ENCODE measurements around the gene PAIP1.
A peak's percentile ranks its signal among the peaks of the same experiment; 100 is the strongest.
"Not testable (repeated sequence)": the region's sequence is repeated elsewhere in the genome, so short reads cannot be mapped to it uniquely, and the experiment has no call there.

Gene PAIP1

DNA sequence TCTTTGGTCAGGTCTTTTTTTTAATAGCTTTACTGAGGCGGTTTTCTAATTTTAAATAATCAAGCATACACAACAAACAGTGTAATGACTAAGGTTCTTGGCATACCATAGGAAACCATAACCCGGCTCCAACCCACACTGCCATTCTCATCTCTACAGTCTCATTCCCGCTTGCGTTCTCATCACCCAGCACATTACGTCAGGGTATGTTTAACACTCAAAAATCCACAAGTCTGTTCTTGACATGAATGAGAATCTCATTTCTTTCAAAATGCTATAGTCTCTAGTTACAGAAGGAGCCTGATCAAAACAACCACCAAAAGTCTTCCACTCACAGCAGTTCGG, 42.4 kb downstream of the PAIP1 start:
- CTCF ChIA-PET: interaction anchor here (1.4 kb wide), 1 partner anchor 41 kb away, joined by 4 read pairs; no protein-coding TSS in a partner anchor
- POLR2A ChIA-PET: interaction anchor here (0.6 to 1.6 kb wide), 23 partner anchors 8 to 671 kb away, joined by 3 to 47 read pairs (median 5); partner anchors contain the start of genes CCL28, NNT and TMEM267

DNA sequence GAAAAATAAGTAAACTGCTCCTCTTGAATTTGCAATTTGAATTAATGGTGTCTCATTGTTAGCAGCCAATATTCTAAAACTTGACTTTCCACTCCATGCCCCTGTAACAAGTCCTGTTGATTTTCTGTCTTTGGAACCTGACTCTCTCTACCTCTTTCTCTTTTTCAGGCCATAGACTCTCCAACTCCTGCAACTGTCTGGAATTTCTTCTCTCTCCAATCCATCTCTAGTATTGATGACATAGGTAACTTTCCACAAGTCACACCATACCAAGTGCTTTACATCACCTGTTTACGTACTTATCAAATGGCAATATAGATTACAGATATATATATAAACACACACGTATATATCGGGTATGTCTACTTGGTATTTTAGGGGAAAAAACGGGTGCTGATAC, 42.9 kb downstream of the PAIP1 start:
- POLR2A ChIA-PET: no interaction called here
- no peak for TF ChIP-seq SP1 (IDR thresholded peaks at IDR 0.05)
- no peak for TF ChIP-seq FOXK2 (IDR thresholded peaks at IDR 0.05)
- TF ChIP-seq BHLHE40 (IDR thresholded peaks at IDR 0.05; ENCODE audit: borderline replicate concordance): no peak
- no peak for TF ChIP-seq CTBP1 (IDR thresholded peaks at IDR 0.05; ENCODE audit: borderline replicate concordance)
- TF ChIP-seq NFRKB (IDR thresholded peaks at IDR 0.05): no peak
- no peak for TF ChIP-seq FOXM1 (IDR thresholded peaks at IDR 0.05; ENCODE audit: borderline replicate concordance)
- no peak for TF ChIP-seq TARDBP (IDR thresholded peaks at IDR 0.05)
- no peak for TF ChIP-seq LEF1 (IDR thresholded peaks at IDR 0.05; ENCODE audit: borderline replicate concordance)
- no peak for TF ChIP-seq ELF4 (IDR thresholded peaks at IDR 0.05)
- no peak for TF ChIP-seq ARNT (IDR thresholded peaks at IDR 0.05)
- CTCF ChIA-PET: no interaction called here
- DNase-seq (ENCODE audit: extremely low spot score): no peak

More for the DNA sequence above, 42.4 kb downstream of the PAIP1 start:
- DNase-seq (ENCODE audit: extremely low spot score): peak; percentile 11
- TF ChIP-seq CTBP1 (IDR thresholded peaks at IDR 0.05; ENCODE audit: borderline replicate concordance) (no peak), SUZ12 (IDR thresholded peaks at IDR 0.05) (no peak), SP1 (IDR thresholded peaks at IDR 0.05) (no peak), TARDBP (IDR thresholded peaks at IDR 0.05) (no peak)

DNA sequence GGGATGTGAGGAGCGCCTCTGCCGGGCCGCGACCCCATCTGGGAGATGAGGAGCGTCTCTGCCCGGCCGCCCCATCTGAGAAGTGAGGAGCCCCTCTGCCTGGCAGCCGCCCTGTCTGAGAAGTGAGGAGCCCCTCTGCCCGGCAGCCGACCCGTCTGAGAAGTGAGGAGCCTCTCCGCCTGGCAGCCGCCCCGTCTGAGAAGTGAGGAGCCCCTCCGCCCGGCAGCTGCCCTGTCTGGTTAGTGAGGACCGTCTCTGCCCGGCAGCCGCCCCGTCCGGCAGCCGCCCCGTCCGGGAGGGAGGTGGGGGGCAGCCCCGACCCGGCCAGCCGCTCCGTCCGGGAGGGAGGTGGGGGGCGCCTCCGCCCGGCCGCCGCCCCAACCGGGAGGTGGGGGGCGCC, 45.8 kb downstream of the PAIP1 start:
- DNase-seq (ENCODE audit: extremely low spot score); CTCF ChIA-PET; POLR2A ChIA-PET: not testable (repeated sequence)

DNA sequence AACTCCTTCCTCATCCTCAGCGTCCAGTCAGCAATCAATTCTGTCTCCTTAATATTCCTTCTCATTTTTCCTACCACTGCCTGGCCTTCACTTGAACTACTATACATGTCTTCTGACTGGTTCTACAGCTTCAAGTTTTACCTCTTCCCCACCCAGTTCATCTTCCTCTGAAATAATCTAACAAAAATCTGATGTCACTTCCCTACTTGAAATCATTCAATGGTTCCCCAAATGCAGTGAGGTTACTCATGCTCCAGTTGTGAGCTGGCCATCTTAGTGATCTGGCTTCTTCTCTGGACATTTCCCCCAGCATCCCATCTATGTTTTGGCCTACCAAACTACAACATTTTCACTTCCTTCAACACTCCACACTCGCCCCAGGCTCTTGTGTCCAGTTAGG, 58.3 kb downstream of the PAIP1 start:
- ChIA-PET POLR2A (interaction anchor here (1.3 to 5.9 kb wide), 2 partner anchors 14 to 17 kb away, joined by 7 to 35 read pairs; partner anchors contain the start of genes C5orf34 and TMEM267), CTCF (no interaction called here)
- TF ChIP-seq TARDBP (IDR thresholded peaks at IDR 0.05) (no peak), FOXA1 (IDR thresholded peaks at IDR 0.05) (no peak), FOXK2 (IDR thresholded peaks at IDR 0.05) (no peak), SP1 (IDR thresholded peaks at IDR 0.05) (no peak), HDGF (IDR thresholded peaks at IDR 0.05; ENCODE audit: borderline replicate concordance) (no peak), L3MBTL2 (conservative IDR thresholded peaks at IDR 0.05) (no peak), BHLHE40 (IDR thresholded peaks at IDR 0.05; ENCODE audit: borderline replicate concordance) (no peak), CTBP1 (IDR thresholded peaks at IDR 0.05; ENCODE audit: borderline replicate concordance) (no peak), FOXM1 (IDR thresholded peaks at IDR 0.05; ENCODE audit: borderline replicate concordance) (no peak), NFRKB (IDR thresholded peaks at IDR 0.05) (no peak), SUZ12 (IDR thresholded peaks at IDR 0.05) (no peak), ELF4 (IDR thresholded peaks at IDR 0.05) (no peak), ZNF384 (IDR thresholded peaks at IDR 0.05) (no peak), ARNT (IDR thresholded peaks at IDR 0.05) (no peak), LEF1 (IDR thresholded peaks at IDR 0.05; ENCODE audit: borderline replicate concordance) (no peak)
- TF ChIP-seq, protein P1, sequence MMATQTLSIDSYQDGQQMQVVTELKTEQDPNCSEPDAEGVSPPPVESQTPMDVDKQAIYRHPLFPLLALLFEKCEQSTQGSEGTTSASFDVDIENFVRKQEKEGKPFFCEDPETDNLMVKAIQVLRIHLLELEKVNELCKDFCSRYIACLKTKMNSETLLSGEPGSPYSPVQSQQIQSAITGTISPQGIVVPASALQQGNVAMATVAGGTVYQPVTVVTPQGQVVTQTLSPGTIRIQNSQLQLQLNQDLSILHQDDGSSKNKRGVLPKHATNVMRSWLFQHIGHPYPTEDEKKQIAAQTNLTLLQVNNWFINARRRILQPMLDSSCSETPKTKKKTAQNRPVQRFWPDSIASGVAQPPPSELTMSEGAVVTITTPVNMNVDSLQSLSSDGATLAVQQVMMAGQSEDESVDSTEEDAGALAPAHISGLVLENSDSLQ (IDR thresholded peaks at IDR 0.05): no peak
- no peak for DNase-seq (ENCODE audit: extremely low spot score)

DNA sequence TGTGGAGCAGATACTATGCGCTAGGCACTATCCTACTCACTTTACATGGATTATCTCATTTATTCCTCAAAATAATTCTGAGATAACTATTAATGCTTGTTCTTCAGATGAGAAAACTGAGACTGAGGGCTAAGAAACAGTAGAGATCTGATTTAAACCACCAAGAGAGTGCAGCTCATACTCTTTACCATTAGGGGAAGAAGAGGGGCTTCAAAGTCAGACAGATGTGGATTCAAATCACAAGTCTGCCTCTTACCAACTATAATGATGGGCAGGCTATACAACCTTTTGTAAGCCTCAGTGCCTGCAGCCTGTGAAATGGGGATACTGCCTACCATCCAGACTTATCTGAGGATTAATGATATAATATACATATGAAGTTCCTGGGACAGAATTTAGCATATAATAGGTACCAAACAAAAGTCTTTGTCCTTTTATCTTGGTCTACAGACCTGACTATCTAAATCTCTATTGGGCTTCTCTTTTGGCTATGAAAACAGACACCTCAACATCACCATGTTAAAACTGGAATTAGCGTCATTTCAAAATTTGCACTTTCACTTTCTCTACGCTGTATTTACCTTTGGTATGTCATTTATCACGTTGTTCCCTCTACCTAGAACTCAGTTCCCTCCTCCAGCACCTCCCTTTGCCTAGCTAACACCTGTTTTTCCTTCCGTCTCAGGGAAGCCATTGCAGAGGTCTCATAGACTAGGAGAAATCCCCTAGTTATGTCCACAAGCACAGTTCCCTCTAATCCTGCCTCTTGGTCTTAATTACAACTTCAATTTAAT, 59.4 kb downstream of the PAIP1 start:
- CTCF ChIA-PET: no interaction called here
- POLR2A ChIA-PET: interaction anchor here (1.2 to 5.9 kb wide), 3 partner anchors 13 to 18 kb away, joined by 3 to 35 read pairs (median 7); partner anchors contain the start of genes C5orf34 and TMEM267

DNA sequence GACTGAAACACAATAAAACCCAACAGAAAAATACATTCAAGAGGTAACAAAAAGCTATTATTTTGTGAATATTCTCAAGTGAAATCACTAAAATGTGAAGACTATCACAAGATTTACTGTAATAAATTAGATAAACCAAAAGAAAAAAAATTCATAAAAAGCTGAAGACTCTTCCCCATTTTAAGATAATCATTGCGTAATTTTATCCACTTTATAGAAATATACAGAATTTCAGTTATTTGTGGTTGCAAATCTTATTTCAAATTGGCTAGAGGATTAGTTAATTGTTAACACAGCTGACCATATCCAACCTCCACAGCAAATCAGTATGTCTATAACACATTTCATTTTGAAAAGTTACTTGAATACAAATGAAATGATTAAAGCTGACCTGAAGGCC, 65.6 kb downstream of the PAIP1 start:
- TF ChIP-seq SUZ12 (IDR thresholded peaks at IDR 0.05): no peak
- ChIA-PET POLR2A (interaction anchor here (2.1 kb wide), 1 partner anchor 7 kb away, joined by 13 read pairs; the partner anchor contains the start of gene TMEM267), CTCF (no interaction called here)
- DNase-seq (ENCODE audit: extremely low spot score): no peak

More for the DNA sequence above, 59.4 kb downstream of the PAIP1 start:
- DNase-seq (ENCODE audit: extremely low spot score): no peak
- TF ChIP-seq SUZ12 (IDR thresholded peaks at IDR 0.05): no peak
- no peak for TF ChIP-seq SP1 (IDR thresholded peaks at IDR 0.05)
- TF ChIP-seq ELF4 (IDR thresholded peaks at IDR 0.05): no peak
- no peak for TF ChIP-seq L3MBTL2 (conservative IDR thresholded peaks at IDR 0.05)

DNA sequence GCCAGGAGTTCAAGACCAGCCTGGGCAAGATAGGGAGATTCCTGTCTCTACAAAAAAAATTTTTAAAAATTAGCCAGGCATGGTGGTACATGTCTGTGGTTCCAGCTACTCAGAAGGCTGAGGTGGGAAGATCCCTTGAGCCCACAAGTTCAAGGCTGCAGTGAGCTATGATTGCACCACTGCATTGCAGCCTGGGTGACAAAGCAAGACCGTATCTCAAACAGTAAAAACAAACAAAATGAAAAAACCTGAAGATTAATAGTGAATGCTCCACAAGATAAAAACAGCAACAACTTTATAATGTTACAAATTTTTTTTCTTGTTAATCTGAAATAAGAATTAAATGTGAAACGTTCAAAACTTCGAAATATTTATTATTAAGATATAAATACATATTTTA, 70.5 kb downstream of the PAIP1 start:
- CTCF ChIA-PET: no interaction called here
- DNase-seq (ENCODE audit: extremely low spot score): no peak
- TF ChIP-seq ELF4 (IDR thresholded peaks at IDR 0.05) (no peak), FOXA1 (IDR thresholded peaks at IDR 0.05) (no peak), BHLHE40 (IDR thresholded peaks at IDR 0.05; ENCODE audit: borderline replicate concordance) (no peak), LEF1 (IDR thresholded peaks at IDR 0.05; ENCODE audit: borderline replicate concordance) (no peak), CTBP1 (IDR thresholded peaks at IDR 0.05; ENCODE audit: borderline replicate concordance) (no peak), FOXK2 (IDR thresholded peaks at IDR 0.05) (no peak)
- POLR2A ChIA-PET: interaction anchor here (3.2 kb wide), 1 partner anchor 11 kb away, joined by 35 read pairs; no protein-coding TSS in a partner anchor

DNA sequence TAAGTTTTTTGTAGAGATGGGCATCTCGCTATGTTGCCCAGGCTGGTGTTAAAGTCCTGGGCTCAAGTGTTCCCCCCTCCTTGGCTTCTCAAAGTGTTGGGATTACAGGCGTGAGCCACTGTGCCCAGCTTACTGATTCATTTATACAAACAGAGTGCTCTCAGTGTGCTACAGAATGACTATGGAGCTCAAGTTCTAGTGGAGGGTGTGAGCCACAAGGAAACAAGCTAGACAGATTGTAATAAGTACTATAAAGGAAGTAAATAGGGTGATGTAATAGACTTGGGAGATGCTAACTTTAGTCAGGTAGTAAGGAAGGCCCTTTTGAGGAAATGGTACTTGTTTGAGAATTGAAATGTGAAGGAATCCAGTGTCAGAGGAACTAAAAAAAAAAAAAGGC, 71.5 kb downstream of the PAIP1 start:
- CTCF ChIA-PET: interaction anchor here (2.7 kb wide), 1 partner anchor 97 kb away, joined by 16 read pairs; no protein-coding TSS in a partner anchor
- TF ChIP-seq HDGF (IDR thresholded peaks at IDR 0.05; ENCODE audit: borderline replicate concordance): no peak
- no peak for TF ChIP-seq FOXK2 (IDR thresholded peaks at IDR 0.05)
- no peak for TF ChIP-seq TARDBP (IDR thresholded peaks at IDR 0.05)
- no peak for TF ChIP-seq CTBP1 (IDR thresholded peaks at IDR 0.05; ENCODE audit: borderline replicate concordance)
- TF ChIP-seq SUZ12 (IDR thresholded peaks at IDR 0.05): no peak
- TF ChIP-seq, protein P1 (IDR thresholded peaks at IDR 0.05): no peak
- TF ChIP-seq L3MBTL2 (conservative IDR thresholded peaks at IDR 0.05): no peak
- TF ChIP-seq FOXA1 (IDR thresholded peaks at IDR 0.05): no peak
- no peak for TF ChIP-seq FOXM1 (IDR thresholded peaks at IDR 0.05; ENCODE audit: borderline replicate concordance)
- no peak for TF ChIP-seq ARNT (IDR thresholded peaks at IDR 0.05)
- no peak for TF ChIP-seq ELF4 (IDR thresholded peaks at IDR 0.05)
- TF ChIP-seq NFRKB (IDR thresholded peaks at IDR 0.05): no peak
- TF ChIP-seq LEF1 (IDR thresholded peaks at IDR 0.05; ENCODE audit: borderline replicate concordance): no peak
- TF ChIP-seq BHLHE40 (IDR thresholded peaks at IDR 0.05; ENCODE audit: borderline replicate concordance): no peak
- no peak for TF ChIP-seq ZNF384 (IDR thresholded peaks at IDR 0.05)
- POLR2A ChIA-PET: interaction anchor here (2.1 to 3.2 kb wide), 4 partner anchors 12 to 146 kb away, joined by 7 to 47 read pairs (median 24); partner anchors contain the start of gene C5orf34
- no peak for DNase-seq (ENCODE audit: extremely low spot score)

Data from HEK293T (cell line).